GM18526 (cell line): Measurements from ENCODE around the gene KMT2E.

ENCODE experiments used
- POLR2A ChIP-seq: IDR thresholded peaks from 3 replicates; pipeline ENCODE4 v1.6.1; 2011; ENCODE audit not compliant: insufficient read length; ENCODE audit errors: extremely low read depth

The KMT2E gene

GRCh38 chr7:105068886-105069285, 54.9 kb downstream of the KMT2E start:
- TF ChIP-seq POLR2A, result no peak

- no peak for TF ChIP-seq POLR2A
Observed at GRCh38 chr7:105073143-105073542, 59.1 kb downstream of the KMT2E start.

- TF ChIP-seq POLR2A, result no peak
Observed at GRCh38 chr7:105079348-105079747, 65.3 kb downstream of the KMT2E start.

- TF ChIP-seq POLR2A, result no peak
Observed at GRCh38 chr7:105084581-105084980, 70.6 kb downstream of the KMT2E start.

GRCh38 chr7:105086850-105087249, 72.8 kb downstream of the KMT2E start:
- TF ChIP-seq POLR2A, result no peak

- no peak for TF ChIP-seq POLR2A
Observed at GRCh38 chr7:105087981-105088380, 74.0 kb downstream of the KMT2E start.

GRCh38 chr7:105088456-105088855, 74.5 kb downstream of the KMT2E start:
- TF ChIP-seq POLR2A, result no peak

- no peak for TF ChIP-seq POLR2A
Observed at GRCh38 chr7:105094966-105095365, 81.0 kb downstream of the KMT2E start.

- TF ChIP-seq POLR2A, result no peak
Observed at GRCh38 chr7:105096306-105096705, 82.3 kb downstream of the KMT2E start.

GRCh38 chr7:105097619-105098018, 83.6 kb downstream of the KMT2E start:
- TF ChIP-seq POLR2A, result no peak

- TF ChIP-seq POLR2A, result no peak
Observed at GRCh38 chr7:105098863-105099515, 85.0 kb downstream of the KMT2E start.

GRCh38 chr7:105101864-105102263, 87.9 kb downstream of the KMT2E start:
- no peak for TF ChIP-seq POLR2A

- no peak for TF ChIP-seq POLR2A
Observed at GRCh38 chr7:105102557-105103352, 88.8 kb downstream of the KMT2E start.

GRCh38 chr7:105105579-105105978, 91.6 kb downstream of the KMT2E start:
- TF ChIP-seq POLR2A, result no peak

- no peak for TF ChIP-seq POLR2A
Observed at GRCh38 chr7:105106473-105106872, 92.5 kb downstream of the KMT2E start.

GRCh38 chr7:105107458-105107857, 93.5 kb downstream of the KMT2E start:
- TF ChIP-seq POLR2A, result no peak
